Measurements from ENCODE around the gene NRG3.

The NRG3 gene

GRCh38 chr10:81874875-81875466 is at the start of gene NRG3:
NRG3 (plus strand) TSS chr10:81875194.
- DNase-seq: no peak

GRCh38 chr10:81828251-81828650 is 46.7 kb upstream of the NRG3 start:
- DNase-seq: no peak

- DNase-seq: no peak
These were observed 43.9 kb upstream of the NRG3 start for GRCh38 chr10:81831060-81831459.

GRCh38 chr10:81838950-81839349 is 36.0 kb upstream of the NRG3 start:
- DNase-seq: no peak

- DNase-seq: no peak
These were observed 32.0 kb upstream of the NRG3 start for GRCh38 chr10:81843042-81843441.

- DNase-seq: no peak
These were observed 27.3 kb upstream of the NRG3 start for GRCh38 chr10:81847675-81848074.

- DNase-seq: no peak
These were observed 26.5 kb upstream of the NRG3 start for GRCh38 chr10:81848514-81848913.

GRCh38 chr10:81848931-81849330 is 26.1 kb upstream of the NRG3 start:
- no peak for DNase-seq

- no peak for DNase-seq
These were observed 12.4 kb upstream of the NRG3 start for GRCh38 chr10:81862596-81862995.

- DNase-seq: no peak
These were observed 11.2 kb upstream of the NRG3 start for GRCh38 chr10:81863771-81864170.

GRCh38 chr10:81865581-81865980 is 9.4 kb upstream of the NRG3 start:
- no peak for DNase-seq

GRCh38 chr10:81866753-81867152 is 8.2 kb upstream of the NRG3 start:
- no peak for DNase-seq

- no peak for DNase-seq
These were observed 4.5 kb upstream of the NRG3 start for GRCh38 chr10:81870472-81870871.

- DNase-seq: no peak
These were observed 3.4 kb upstream of the NRG3 start for GRCh38 chr10:81871558-81871957.

GRCh38 chr10:81872206-81872862 is 2.7 kb upstream of the NRG3 start:
- DNase-seq: no peak

GRCh38 chr10:81873231-81873931 is 1.6 kb upstream of the NRG3 start:
- no peak for DNase-seq

GRCh38 chr10:81873932-81874816 is 820 bp upstream of the NRG3 start:
- DNase-seq: no peak

GRCh38 chr10:81875467-81876252 is 666 bp downstream of the NRG3 start:
- no peak for DNase-seq

- DNase-seq: no peak
These were observed 1.5 kb downstream of the NRG3 start for GRCh38 chr10:81876253-81877077.

GRCh38 chr10:81877596-81877995 is 2.6 kb downstream of the NRG3 start:
- DNase-seq: no peak

GRCh38 chr10:81882011-81882410 is 7.0 kb downstream of the NRG3 start:
- no peak for DNase-seq

GRCh38 chr10:81884856-81885255 is 9.9 kb downstream of the NRG3 start:
- DNase-seq: no peak
